Measurements from ENCODE around the gene MTX2.
A peak's percentile ranks its signal among the peaks of the same experiment; 100 is the strongest.

MTX2 gene
- 8.7 to 15.5 (median 12.6) reads per million in 4 donors for total RNA-seq

- peak; percentile 23 to 80 (median 49) for DNase-seq
Measured at GRCh38 chr2:176269319-176270099, at the start of gene MTX2. Gene MTX2, plus strand, starts transcription at chr2:176269442. Its CDS starts 188 bp downstream, at chr2:176269630.

DNA sequence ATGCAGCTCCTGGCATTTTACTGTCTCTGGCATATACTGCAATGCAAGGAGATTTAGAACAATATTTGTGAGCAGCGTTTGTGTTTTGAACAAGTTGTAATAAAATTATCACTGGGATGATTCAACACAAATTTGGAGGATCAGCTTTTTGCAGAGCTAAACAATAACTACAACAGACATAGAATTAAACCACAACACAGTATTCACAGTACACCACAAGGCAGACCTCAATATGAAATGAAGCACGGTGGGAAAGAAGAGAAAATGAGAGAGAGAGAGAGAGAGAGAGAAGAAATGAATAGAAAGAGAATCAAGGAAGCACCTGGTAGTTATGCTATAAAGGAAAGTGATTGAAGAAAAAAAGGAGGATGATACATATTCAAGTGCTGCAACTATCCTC, 41.4 kb upstream of the MTX2 start:
- DNase-seq = no peak

GRCh38 chr2:176234156-176234555, 35.1 kb upstream of the MTX2 start:
- DNase-seq = no peak

- DNase-seq = no peak
Measured at GRCh38 chr2:176234940-176235339, 34.3 kb upstream of the MTX2 start.

DNA sequence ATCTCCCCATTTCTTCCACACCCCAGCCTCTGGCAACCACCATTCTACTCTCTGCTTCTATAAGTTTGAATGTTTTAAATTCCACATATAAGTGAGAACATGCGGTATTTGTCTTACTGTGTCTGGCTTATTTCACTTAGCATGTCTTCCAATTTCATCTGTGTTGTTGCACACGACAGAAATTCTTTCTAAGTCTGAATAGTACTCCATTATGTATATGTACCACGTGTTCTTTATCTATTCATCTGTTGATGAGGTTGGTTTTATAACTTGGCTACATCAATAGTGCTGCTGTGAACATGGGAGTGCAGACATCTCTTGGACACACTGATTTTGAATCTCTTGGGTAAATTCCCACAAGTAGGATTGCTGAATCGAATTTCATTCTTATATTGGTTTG, 31.8 kb upstream of the MTX2 start:
- no peak for DNase-seq

DNA sequence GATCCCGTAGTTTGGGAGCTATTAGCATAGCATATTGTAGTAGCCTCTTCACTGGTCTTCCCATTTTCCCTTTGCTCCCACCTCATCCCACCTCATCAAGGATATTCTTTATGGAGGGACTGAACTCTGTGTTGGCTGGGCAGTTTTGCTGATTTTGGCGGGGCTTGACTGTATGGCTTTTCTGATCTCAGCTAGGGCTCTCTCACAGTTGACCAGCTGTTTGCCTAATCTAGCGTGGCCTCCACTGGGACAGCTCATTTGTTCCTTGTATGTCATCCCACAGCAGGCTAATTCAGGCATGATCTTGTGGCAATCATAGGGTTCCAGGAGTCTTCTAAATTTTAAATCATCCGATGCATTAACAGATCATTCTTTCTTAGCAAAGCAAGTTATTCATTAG, 30.2 kb upstream of the MTX2 start:
- DNase-seq = no peak

DNA sequence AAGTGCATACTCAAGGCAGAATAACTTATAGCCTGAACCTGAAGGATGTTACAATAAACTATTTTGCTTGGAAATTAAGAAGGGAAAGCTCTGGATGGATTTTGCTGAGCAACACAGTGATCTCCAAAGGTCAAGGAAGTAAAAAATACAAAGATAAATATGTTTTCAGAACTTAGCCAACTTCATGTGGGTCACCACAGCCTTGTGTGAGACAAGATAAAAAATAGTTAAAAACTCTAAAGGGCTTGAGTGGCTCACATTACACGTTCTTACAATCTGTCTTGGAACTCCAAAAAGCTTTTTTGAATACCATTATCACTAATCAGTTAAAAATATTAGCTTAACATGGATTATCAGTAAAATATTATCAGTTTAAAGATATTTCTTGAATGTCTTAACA, 28.9 kb upstream of the MTX2 start:
- DNase-seq = no peak

DNA sequence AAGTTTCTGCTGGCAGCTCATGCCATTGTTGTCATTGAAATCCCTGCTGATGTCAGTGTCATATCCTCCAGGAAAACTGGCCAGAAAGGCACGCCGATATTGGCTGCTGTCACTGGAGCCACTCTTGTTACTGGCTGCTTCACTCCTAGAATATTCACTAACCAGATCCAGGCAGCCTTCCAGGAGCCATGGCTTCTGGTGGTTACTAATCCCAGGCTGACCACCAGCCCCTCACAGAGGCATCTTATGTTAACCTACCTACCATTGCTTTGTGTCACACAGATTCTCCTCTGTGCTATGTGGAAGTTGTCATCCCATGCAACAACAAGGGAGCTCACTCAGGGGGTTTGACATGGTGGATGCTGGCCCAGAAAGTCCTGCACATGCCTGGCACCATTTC, 27.0 kb upstream of the MTX2 start:
- no peak for DNase-seq

GRCh38 chr2:176246331-176246730, 22.9 kb upstream of the MTX2 start:
- no peak for DNase-seq

DNA sequence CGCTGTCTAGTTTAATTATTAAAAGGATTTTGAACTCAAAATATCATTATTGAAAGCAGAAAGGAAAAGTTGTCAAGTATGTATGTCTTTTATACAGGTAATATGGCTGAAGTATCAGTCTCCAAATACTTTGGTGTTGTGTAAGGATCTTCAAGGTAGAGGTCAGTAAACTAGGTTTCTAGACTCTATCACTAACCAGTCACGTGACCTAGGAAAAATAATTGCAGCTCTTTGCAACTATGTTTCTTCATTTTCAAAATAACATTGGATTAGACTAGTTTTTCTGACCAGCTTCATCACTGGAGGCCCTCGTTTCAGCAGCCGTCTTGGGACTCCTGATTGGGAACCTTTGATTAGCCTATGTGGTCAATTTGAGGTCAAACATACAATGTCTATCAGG, 21.4 kb upstream of the MTX2 start:
- no peak for DNase-seq

- no peak for DNase-seq
Measured at GRCh38 chr2:176251928-176252327, 17.3 kb upstream of the MTX2 start.

DNA sequence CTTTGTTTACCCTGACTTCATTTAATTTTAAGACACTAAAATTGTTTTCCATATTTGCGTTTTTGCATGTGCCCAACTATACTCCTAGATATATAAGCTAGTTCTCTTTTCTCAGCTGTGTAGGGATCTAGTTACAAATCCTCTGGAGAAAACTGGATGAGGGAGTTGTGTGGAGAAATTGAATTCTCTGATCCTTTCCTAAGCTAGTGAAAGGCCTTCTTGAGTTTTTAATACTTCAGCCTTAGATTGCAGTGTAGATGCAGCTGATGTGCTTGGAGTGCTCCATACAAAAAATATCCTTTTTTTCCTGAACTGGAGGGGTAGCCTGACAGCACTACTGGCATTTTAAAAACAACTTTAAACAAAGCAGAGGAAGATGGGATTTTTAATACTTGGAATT, 8.6 kb upstream of the MTX2 start:
- DNase-seq = no peak

DNA sequence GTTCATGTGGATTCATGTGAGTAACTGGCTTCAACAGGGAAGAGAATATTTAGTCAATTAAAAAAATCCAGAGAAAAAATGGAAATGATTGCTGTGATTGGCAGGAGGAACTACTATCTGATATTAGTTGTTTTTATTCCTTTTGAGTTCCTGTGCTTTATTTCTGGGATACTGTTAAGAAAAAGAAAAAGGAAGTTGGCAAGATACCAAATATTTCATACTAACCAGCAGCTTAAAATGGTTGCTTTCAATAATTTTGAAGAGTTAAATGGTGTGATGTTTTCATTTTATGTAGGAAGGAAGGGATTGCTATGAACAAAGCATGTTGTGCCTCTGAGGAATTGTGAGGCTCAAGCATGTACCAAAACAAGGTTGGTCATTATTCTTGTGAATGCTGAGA, 8.1 kb upstream of the MTX2 start:
- DNase-seq = no peak

- no peak for DNase-seq
Measured at GRCh38 chr2:176268976-176269318, 295 bp upstream of the MTX2 start.

GRCh38 chr2:176270100-176270750, 983 bp downstream of the MTX2 start:
- no peak for DNase-seq

DNA sequence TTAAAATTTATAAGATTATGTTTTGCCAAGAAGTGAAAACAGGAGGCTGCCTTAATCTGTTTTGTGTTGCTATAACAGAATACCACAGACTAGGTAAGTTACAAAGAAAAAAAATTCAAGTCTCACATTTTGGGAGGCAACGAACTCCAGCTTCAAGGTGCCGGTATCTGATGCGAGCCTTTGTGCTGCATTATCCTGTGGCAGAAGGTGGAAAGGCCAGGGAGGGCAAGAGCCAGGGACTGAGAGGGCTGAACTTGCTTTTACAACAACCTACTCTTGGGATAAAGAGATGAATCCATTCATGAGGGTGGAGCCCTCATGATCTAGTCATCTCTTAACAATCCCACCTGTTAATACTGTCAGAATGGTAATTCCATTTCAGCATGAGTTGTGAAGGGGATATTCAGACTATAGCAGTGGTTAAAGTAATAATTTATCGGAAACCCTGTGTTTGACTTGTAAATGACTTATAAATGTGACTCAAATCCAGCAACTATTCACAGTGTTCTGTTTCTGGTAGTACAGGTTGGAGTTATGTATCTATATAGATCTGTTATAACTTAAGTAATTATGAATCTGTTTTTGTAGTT, 3.7 kb downstream of the MTX2 start:
- no peak for DNase-seq

- no peak for DNase-seq
Measured at GRCh38 chr2:176278927-176279326, 9.7 kb downstream of the MTX2 start.

GRCh38 chr2:176280156-176280555, 10.9 kb downstream of the MTX2 start:
- DNase-seq = no peak

GRCh38 chr2:176280867-176281658, 11.8 kb downstream of the MTX2 start:
- no peak for DNase-seq

DNA sequence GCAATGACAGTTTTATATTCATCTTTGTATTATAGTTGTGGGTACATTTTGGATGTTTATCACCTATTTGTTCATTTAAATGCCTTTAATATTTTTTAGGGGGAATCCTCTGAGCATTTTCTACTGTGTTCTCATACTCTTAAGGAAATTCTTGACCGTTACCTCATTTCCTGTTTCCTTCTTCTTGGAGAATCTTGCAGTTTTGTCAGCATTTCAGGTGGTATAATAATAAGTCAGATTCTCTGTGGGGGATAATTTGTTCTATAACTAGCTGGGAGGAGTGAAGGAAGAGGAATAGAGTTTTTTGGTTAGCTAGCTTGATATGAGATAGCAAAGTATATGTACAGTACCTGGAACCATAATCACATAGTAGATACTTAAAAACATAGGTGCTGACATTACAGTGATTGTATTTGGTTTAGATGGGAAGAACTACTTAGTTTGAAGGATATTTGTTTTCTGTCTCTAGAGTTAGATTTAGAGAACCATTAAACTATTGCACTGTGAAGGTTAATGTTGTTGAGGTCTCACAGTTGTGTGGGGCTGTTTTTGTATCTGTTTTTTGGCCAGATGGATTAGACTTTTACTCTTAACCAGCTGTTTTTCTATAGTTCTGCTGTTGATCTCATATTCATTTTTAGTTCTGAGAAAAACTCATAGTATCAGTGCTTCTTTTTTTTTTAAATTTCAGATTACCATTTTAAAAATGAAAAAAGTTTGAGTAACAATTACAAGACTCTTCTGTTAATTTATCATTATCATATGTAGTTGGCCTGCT, 14.2 kb downstream of the MTX2 start:
- no peak for DNase-seq

DNA sequence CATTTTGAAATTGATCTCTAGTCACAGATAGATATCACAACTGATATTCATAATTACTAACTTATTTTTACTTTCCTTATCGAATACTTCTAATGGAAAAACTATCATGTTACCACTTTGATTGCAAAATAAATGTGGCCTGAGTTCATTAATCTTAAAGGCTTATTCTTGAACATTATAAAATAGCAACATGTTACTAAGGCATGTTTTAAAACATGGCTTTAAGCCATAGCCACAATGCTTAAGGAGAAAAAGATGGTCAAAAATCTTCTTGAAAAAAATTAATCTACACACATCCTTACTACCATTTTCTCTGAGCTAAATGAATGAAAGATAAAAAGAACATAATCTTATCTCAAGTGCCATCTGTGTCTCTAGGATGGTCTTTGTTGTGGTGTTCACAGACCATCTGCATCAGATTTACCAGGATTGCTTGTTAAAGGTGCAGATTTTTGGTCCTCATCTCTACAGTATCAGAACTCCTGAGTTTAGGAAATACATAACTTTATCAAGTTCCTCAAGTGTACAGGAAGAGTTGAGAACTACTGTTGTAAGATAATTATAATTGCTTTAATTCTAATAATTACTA, 15.3 kb downstream of the MTX2 start:
- no peak for DNase-seq

DNA sequence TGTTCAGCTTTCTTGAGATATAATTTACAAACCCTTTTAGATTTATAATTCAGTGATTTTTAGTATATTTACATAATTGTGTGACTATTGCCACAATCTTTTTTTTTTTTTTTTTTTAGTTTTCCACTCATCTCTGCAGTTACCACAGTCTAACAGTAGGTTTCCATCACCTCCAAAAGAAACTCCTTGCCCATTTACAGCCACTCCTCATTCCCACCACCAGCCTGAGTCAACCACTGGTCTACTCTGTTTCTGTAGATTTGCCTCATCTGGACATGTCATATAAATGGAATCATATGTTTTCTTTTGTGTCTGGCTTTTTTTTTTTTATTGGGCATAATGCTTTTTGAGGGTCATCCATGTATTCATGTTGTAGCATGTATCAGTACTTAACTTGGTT, 16.1 kb downstream of the MTX2 start:
- DNase-seq = no peak

All from T-helper 1 cell (primary cell).